ENCODE results near the gene HBZ.

DNA sequence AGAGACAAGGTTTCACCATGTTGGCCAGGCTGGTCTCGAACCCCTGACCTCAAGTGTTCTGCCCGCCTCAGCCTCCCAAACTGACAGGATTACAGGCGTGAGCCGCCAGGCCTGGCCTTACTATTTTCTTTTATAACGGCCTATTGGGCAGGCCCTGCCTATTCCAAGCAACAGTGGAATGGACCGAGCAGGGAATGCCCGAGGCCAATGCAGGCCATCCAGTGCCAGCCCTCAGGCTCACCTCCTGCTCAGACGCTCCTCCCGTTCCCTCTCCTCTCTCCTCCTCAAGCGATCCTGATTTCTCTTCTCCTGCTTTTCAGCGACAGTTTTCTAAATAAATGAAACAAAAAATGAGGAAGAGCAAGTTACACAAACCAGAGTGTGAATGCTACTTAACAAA, 40.2 kb downstream of the HBZ start:
- TF ChIP-seq, protein P1, sequence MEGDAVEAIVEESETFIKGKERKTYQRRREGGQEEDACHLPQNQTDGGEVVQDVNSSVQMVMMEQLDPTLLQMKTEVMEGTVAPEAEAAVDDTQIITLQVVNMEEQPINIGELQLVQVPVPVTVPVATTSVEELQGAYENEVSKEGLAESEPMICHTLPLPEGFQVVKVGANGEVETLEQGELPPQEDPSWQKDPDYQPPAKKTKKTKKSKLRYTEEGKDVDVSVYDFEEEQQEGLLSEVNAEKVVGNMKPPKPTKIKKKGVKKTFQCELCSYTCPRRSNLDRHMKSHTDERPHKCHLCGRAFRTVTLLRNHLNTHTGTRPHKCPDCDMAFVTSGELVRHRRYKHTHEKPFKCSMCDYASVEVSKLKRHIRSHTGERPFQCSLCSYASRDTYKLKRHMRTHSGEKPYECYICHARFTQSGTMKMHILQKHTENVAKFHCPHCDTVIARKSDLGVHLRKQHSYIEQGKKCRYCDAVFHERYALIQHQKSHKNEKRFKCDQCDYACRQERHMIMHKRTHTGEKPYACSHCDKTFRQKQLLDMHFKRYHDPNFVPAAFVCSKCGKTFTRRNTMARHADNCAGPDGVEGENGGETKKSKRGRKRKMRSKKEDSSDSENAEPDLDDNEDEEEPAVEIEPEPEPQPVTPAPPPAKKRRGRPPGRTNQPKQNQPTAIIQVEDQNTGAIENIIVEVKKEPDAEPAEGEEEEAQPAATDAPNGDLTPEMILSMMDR (IDR thresholded peaks at IDR 0.05; ENCODE audit: control extremely low read depth in 1 of 3, insufficient read depth in 1 of 3, low read depth in 1 of 3, low read length in 3 of 3) = no peak
- TF ChIP-seq RAD21 (IDR thresholded peaks at IDR 0.05 in 1 of 2, conservative IDR thresholded peaks at IDR 0.05 in 1 of 2; ENCODE audit: low read depth in 2 of 2, low read length in 2 of 2) (no peak), POLR2AphosphoS5 (IDR thresholded peaks at IDR 0.05; ENCODE audit: low read depth, low read length) (no peak)
